ENCODE measurements around the gene SEMA3D. TPM values are rescaled to one million over a fixed set of nuclear protein-coding genes. Genes with fewer than 3 reads are reported as not detected.

SEMA3D gene
- total RNA-seq, 1 experiment from 2014 or later = 23.3 TPM

DNA sequence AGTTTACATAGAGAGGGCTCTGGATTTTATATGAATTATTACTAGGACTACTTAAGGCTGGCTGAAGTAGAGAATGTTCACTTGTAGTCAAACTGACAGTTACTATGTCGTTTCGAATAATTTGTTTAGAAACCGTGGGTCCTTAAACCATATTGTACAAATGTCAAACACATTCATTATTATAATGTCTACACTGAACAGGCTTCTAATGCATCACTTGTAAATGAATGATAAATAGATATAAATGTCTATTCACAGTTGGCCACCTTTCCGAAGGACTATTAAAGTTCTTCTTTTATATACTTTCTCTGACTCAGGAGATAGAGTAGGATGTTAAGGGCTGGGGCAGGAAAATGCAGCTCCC lies 95.3 kb downstream of the SEMA3D start:
- DNase-seq (ENCODE audit: low spot score) = no peak
- Histone ChIP-seq H3K4me3 (ENCODE audit: low read depth, low read length, poor library complexity, severe bottlenecking) (no peak overlapping the region), H3K27ac (ENCODE audit: low read depth, low read length, poor library complexity, severe bottlenecking) (no peak overlapping the region), H3K36me3 (ENCODE audit: insufficient read depth, low read length, poor library complexity, severe bottlenecking) (no peaks in the 10 kb centered on the region), H3K27me3 (replicated peaks; ENCODE audit: insufficient read depth, low read depth, low read length, poor library complexity) (no peaks in the 10 kb centered on the region), H3K9me3 (ENCODE audit: low read depth, low read length, poor library complexity, severe bottlenecking) (no peaks in the 10 kb centered on the region), H3K4me1 (ENCODE audit: insufficient read depth, low read length, poor library complexity, severe bottlenecking) (peaks cover 69% of the 10 kb centered on the region)
- BruUV-seq (replicated peaks) = no TSS peak
- intact Hi-C loops (cut with micrococcal nuclease; ENCODE audit: unreplicated experiment) = no loop called here
- ChIA-PET CTCF (no interaction called here), POLR2A (ENCODE audit: low non-redundant PET) (no interaction called here)
- TF ChIP-seq EZH2 (IDR thresholded peaks at IDR 0.05; ENCODE audit: borderline replicate concordance, low read depth, low read length, poor library complexity, severe bottlenecking) = no peak
- TF ChIP-seq, protein P1, sequence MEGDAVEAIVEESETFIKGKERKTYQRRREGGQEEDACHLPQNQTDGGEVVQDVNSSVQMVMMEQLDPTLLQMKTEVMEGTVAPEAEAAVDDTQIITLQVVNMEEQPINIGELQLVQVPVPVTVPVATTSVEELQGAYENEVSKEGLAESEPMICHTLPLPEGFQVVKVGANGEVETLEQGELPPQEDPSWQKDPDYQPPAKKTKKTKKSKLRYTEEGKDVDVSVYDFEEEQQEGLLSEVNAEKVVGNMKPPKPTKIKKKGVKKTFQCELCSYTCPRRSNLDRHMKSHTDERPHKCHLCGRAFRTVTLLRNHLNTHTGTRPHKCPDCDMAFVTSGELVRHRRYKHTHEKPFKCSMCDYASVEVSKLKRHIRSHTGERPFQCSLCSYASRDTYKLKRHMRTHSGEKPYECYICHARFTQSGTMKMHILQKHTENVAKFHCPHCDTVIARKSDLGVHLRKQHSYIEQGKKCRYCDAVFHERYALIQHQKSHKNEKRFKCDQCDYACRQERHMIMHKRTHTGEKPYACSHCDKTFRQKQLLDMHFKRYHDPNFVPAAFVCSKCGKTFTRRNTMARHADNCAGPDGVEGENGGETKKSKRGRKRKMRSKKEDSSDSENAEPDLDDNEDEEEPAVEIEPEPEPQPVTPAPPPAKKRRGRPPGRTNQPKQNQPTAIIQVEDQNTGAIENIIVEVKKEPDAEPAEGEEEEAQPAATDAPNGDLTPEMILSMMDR (conservative IDR thresholded peaks at IDR 0.05; ENCODE audit: low read depth, low read length) = no peak

DNA sequence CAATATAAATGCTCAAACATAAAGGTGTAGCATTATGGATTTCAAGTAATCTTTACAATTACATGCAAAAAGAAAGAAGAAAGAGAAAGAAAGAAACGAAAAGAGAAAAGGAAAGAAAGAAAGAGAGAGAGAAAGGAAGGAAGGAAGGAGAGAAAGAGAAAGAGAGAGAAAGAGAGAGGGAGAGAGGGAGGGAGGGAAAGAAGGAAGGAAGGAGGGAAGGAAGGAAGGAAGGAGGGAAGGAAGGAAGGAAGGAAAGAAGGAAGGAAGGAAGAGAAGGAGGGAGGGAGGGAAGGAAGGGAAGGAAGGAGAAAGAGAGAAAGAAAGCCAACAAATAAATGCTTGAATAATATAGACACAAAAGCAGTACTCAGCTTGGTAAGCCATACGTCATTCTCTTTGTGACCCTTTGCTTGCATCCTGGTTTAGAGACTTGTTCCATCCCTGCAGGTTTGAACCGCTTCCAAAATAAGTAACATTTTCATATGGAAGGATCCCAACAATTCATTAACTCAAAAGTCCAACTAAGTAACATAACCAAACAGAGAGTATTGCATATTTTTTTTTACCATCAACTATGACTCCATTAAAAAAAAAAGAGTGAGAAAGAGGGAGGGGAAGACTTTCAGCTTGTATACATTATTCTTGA lies 95.8 kb downstream of the SEMA3D start:
- ChIA-PET POLR2A (ENCODE audit: low non-redundant PET) (no interaction called here), CTCF (no interaction called here)
- intact Hi-C loops (cut with micrococcal nuclease; ENCODE audit: unreplicated experiment) = no loop called here
- H3K4me1 ChIP-seq (ENCODE audit: insufficient read depth, low read length, poor library complexity, severe bottlenecking) = peaks cover 63% of the 10 kb centered on the region
- no peaks in the 10 kb centered on the region for H3K36me3 ChIP-seq (ENCODE audit: insufficient read depth, low read length, poor library complexity, severe bottlenecking)
- BruUV-seq (replicated peaks) = no TSS peak
- no peak overlapping the region for H3K4me3 ChIP-seq (ENCODE audit: low read depth, low read length, poor library complexity, severe bottlenecking)
- TF ChIP-seq, protein P1 (conservative IDR thresholded peaks at IDR 0.05; ENCODE audit: low read depth, low read length) = no peak
- no peak for TF ChIP-seq EZH2 (IDR thresholded peaks at IDR 0.05; ENCODE audit: borderline replicate concordance, low read depth, low read length, poor library complexity, severe bottlenecking)
- H3K9me3 ChIP-seq (ENCODE audit: low read depth, low read length, poor library complexity, severe bottlenecking) = no peaks in the 10 kb centered on the region
- H3K27me3 ChIP-seq (replicated peaks; ENCODE audit: insufficient read depth, low read depth, low read length, poor library complexity) = no peaks in the 10 kb centered on the region
- peak overlapping the region; percentile 22 for H3K27ac ChIP-seq (ENCODE audit: low read depth, low read length, poor library complexity, severe bottlenecking)
- no peak for DNase-seq (ENCODE audit: low spot score)

DNA sequence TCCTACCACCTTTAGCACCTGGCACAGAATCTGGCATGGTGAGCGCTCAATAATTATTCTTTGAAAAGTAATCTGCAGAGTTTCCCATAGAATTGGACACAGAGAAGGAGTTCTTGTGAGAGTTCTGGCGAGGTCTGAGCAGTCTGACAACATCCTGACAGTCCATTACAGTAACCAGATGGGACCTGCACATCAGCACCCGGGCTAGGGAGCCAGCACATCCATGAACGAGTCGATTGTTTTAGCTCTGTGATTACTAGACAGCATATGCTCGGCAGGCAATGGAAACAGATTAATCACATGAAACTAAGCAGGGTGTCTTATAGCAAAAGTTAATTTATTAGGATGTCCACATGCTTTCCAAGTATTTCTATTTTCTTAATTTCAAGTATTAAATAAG lies 96.7 kb downstream of the SEMA3D start:
- Histone ChIP-seq H3K4me3 (ENCODE audit: low read depth, low read length, poor library complexity, severe bottlenecking) (no peak overlapping the region), H3K9me3 (ENCODE audit: low read depth, low read length, poor library complexity, severe bottlenecking) (no peaks in the 10 kb centered on the region), H3K27me3 (replicated peaks; ENCODE audit: insufficient read depth, low read depth, low read length, poor library complexity) (no peaks in the 10 kb centered on the region), H3K27ac (ENCODE audit: low read depth, low read length, poor library complexity, severe bottlenecking) (no peak overlapping the region), H3K4me1 (ENCODE audit: insufficient read depth, low read length, poor library complexity, severe bottlenecking) (peaks cover 55% of the 10 kb centered on the region), H3K36me3 (ENCODE audit: insufficient read depth, low read length, poor library complexity, severe bottlenecking) (no peaks in the 10 kb centered on the region)
- no TSS peak for BruUV-seq (replicated peaks)
- CTCF ChIA-PET = no interaction called here
- no peak for DNase-seq (ENCODE audit: low spot score)
- POLR2A ChIA-PET (ENCODE audit: low non-redundant PET) = no interaction called here
- intact Hi-C loops (cut with micrococcal nuclease; ENCODE audit: unreplicated experiment) = no loop called here
- TF ChIP-seq, protein P1 (conservative IDR thresholded peaks at IDR 0.05; ENCODE audit: low read depth, low read length) = no peak
- no peak for TF ChIP-seq EZH2 (IDR thresholded peaks at IDR 0.05; ENCODE audit: borderline replicate concordance, low read depth, low read length, poor library complexity, severe bottlenecking)

Measured in A673 (cell line).